H1 (cell line): ENCODE data around the gene CDKN2A. TPM values are rescaled to one million over a fixed set of nuclear protein-coding genes. Genes with fewer than 3 reads are reported as not detected.

ENCODE experiments used
- polyA plus RNA-seq, 7 experiments: library from polyadenylated mRNA; depleted of rRNA in 3 of 7; stranded (reverse) in 5 of 7; unstranded in 2 of 7; fragments of >200 nt in 5 of 7; fragments of 200-250 nt in 2 of 7; gene quantifications; 1 replicate in 5 of 7; 2 replicates in 1 of 7; 4 replicates in 1 of 7; pipeline versions ENCODE4 v1.2.1 to v1.2.3, GENCODE V29; 2011 to 2013; ENCODE audit warnings: missing spikeins in 2 of 7, mixed read lengths in 2 of 7
- total RNA-seq: library from RNA; stranded (reverse); fragmentation: NEBNext Ultra II Directional; extraction: Animal tissue kit (Norgen Biotek cat#: 25700); gene quantifications from 2 replicates; pipeline ENCODE4 v1.2.1, GENCODE V29; 2021

CDKN2A gene
- total and polyA plus RNA-seq, 2 of the 8 experiments (the other 6 are each of a cell fraction or from before 2014, with no cell fraction given), result 0.51 to 0.73 TPM

Other genes with a start within 250 kb of the CDKN2A start
- 100 and 107 TPM in 2 replicates for gene MTAP, start 191.8 kb downstream of the CDKN2A start, total RNA-seq
- 15.3 and 16.4 TPM in 2 replicates for gene MTAP, start 191.8 kb downstream of the CDKN2A start, polyA plus RNA-seq (2011; rRNA removed)
- not detected in 2 replicates for gene CDKN2B-AS1, start 399 bp upstream of the CDKN2A start, total RNA-seq
- gene CDKN2B-AS1, start 399 bp upstream of the CDKN2A start, polyA plus RNA-seq (2011; rRNA removed), result not detected in 2 replicates
- gene CDKN2B, start 14.9 kb upstream of the CDKN2A start, total RNA-seq, result 0.31 and 0.88 TPM in 2 replicates
- gene CDKN2B, start 14.9 kb upstream of the CDKN2A start, polyA plus RNA-seq (2011; rRNA removed), result 0.11 and 0.20 TPM in 2 replicates